Loucy (cell line): ENCODE data around the gene ZNF555.

Source experiments
- H2AFZ ChIP-seq: fragments of 200-600 bp; sonication (generic); 2 replicates; pipeline ENCODE4 v1.6.0; 2016; ENCODE audit warnings: antibody characterized with exemption, mild to moderate bottlenecking, low read length, moderate library complexity
- H3F3A ChIP-seq: fragments of 200-600 bp; 2 replicates; pipeline ENCODE4 v1.6.0; 2016; ENCODE audit warnings: antibody characterized with exemption, low read depth, mild to moderate bottlenecking
- H3K27me3 ChIP-seq: fragments of 200-600 bp; sonication (generic); 2 replicates; pipeline ENCODE4 v1.6.1; 2014; ENCODE audit warnings: low read length, mild to moderate bottlenecking; ENCODE audit not compliant: insufficient read depth, poor library complexity, severe bottlenecking
- H3K36me3 ChIP-seq: fragments of 200-600 bp; sonication (generic); 2 replicates; pipeline ENCODE4 v1.6.1; 2016; ENCODE audit warnings: low read length; ENCODE audit not compliant: insufficient read depth
- H3K4me1 ChIP-seq: fragments of 200-600 bp; sonication (generic); 2 replicates; pipeline ENCODE4 v1.5.1; 2014; ENCODE audit warnings: low read length, mild to moderate bottlenecking; ENCODE audit not compliant: insufficient read depth, poor library complexity, severe bottlenecking
- H3K4me2 ChIP-seq: fragments of 200-600 bp; sonication (generic); 2 replicates; pipeline ENCODE4 v1.6.0; 2014; ENCODE audit warnings: antibody characterized with exemption, low read length, low read depth, mild to moderate bottlenecking; ENCODE audit not compliant: poor library complexity, severe bottlenecking
- H3K4me3 ChIP-seq: fragments of 200-600 bp; sonication (generic); 2 replicates; pipeline ENCODE4 v1.5.1; 2014; ENCODE audit warnings: low read length, mild to moderate bottlenecking, mixed read lengths; ENCODE audit not compliant: poor library complexity, severe bottlenecking
- H3K79me2 ChIP-seq: fragments of 200-600 bp; sonication (generic); 2 replicates; pipeline ENCODE4 v1.6.1; 2014; ENCODE audit warnings: low read length; ENCODE audit not compliant: insufficient read depth
- H3K9ac ChIP-seq: fragments of 200-600 bp; sonication (generic); 2 replicates; pipeline ENCODE4 v1.6.0; 2014; ENCODE audit warnings: mild to moderate bottlenecking, low read depth, low read length, moderate library complexity; ENCODE audit not compliant: poor library complexity, severe bottlenecking
- H3K9me2 ChIP-seq: fragments of 200-600 bp; sonication (generic); replicated peaks from 2 replicates; pipeline ENCODE4 v1.6.1; 2016; ENCODE audit warnings: low read depth, low read length, mixed read lengths
- H3K9me3 ChIP-seq: fragments of 200-600 bp; sonication (generic); 2 replicates; pipeline ENCODE4 v1.6.1; 2014; ENCODE audit warnings: mild to moderate bottlenecking, antibody characterized with exemption, low read length, low read depth; ENCODE audit not compliant: insufficient read depth
- H4K20me1 ChIP-seq: fragments of 200-600 bp; sonication (generic); 2 replicates; pipeline ENCODE4 v1.6.0; 2014; ENCODE audit warnings: antibody characterized with exemption, low read length, mild to moderate bottlenecking; ENCODE audit not compliant: insufficient read depth, poor library complexity, severe bottlenecking
- EZH2phosphoT487 ChIP-seq: fragments of 200-600 bp; IDR thresholded peaks from 2 replicates; pipeline ENCODE4 v1.6.1; 2018; ENCODE audit warnings: antibody characterized with exemption, mild to moderate bottlenecking, moderate library complexity, borderline replicate concordance
- TF ChIP-seq, protein P1 (sequence below): fragments of 200-600 bp; sonication (generic); conservative IDR thresholded peaks from 2 replicates; pipeline ENCODE4 v1.5.1; 2014; ENCODE audit warnings: mild to moderate bottlenecking, antibody characterized with exemption, low read length

Gene ZNF555

GRCh38 chr19:2858864-2859263 is 17.6 kb downstream of the ZNF555 start:
- H3F3A ChIP-seq: no peaks in the 10 kb centered on the region
- TF ChIP-seq, protein P1, sequence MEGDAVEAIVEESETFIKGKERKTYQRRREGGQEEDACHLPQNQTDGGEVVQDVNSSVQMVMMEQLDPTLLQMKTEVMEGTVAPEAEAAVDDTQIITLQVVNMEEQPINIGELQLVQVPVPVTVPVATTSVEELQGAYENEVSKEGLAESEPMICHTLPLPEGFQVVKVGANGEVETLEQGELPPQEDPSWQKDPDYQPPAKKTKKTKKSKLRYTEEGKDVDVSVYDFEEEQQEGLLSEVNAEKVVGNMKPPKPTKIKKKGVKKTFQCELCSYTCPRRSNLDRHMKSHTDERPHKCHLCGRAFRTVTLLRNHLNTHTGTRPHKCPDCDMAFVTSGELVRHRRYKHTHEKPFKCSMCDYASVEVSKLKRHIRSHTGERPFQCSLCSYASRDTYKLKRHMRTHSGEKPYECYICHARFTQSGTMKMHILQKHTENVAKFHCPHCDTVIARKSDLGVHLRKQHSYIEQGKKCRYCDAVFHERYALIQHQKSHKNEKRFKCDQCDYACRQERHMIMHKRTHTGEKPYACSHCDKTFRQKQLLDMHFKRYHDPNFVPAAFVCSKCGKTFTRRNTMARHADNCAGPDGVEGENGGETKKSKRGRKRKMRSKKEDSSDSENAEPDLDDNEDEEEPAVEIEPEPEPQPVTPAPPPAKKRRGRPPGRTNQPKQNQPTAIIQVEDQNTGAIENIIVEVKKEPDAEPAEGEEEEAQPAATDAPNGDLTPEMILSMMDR: no peak
- no peak for TF ChIP-seq EZH2phosphoT487
- H3K9me3 ChIP-seq: peaks cover 6% of the 10 kb centered on the region; the same call in 1 of the 2 replicates
- no peak overlapping the region for H3K4me3 ChIP-seq
- H3K79me2 ChIP-seq: no peaks in the 10 kb centered on the region
- H3K4me2 ChIP-seq: no peak overlapping the region
- H4K20me1 ChIP-seq: no peaks in the 10 kb centered on the region
- H2AFZ ChIP-seq: no peak overlapping the region
- H3K9ac ChIP-seq: no peak overlapping the region
- H3K9me2 ChIP-seq: no peaks in the 10 kb centered on the region
- peaks cover 5% of the 10 kb centered on the region for H3K4me1 ChIP-seq
- H3K36me3 ChIP-seq: peaks cover 1% of the 10 kb centered on the region; the same call in 1 of the 2 replicates
- no peaks in the 10 kb centered on the region for H3K27me3 ChIP-seq

DNA sequence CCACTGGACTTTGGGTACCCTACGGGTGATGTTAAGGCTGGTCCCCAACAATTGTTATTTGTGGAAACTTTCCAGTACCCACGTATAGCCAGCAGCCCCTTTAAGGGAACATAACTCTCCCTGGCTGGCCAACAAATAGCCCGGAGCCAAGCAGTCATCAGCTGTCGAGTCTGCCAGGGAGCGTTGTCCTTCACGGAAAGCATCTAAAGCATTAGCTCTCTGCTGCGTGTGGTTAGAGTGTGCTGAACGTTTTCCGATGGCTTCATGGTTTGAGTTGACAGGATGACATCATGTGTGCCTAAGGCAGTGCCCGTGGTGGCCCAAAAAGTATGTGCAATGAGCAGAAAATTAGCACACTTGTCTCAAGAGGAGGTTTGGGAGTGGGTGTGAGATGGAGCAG is 22.5 kb downstream of the ZNF555 start:
- Histone ChIP-seq H3F3A (no peaks in the 10 kb centered on the region), H2AFZ (no peak overlapping the region), H3K27me3 (no peaks in the 10 kb centered on the region), H3K4me1 (no peaks in the 10 kb centered on the region), H3K4me3 (no peak overlapping the region), H3K9ac (no peak overlapping the region), H3K36me3 (no peaks in the 10 kb centered on the region), H3K9me2 (no peaks in the 10 kb centered on the region), H3K79me2 (no peaks in the 10 kb centered on the region), H3K9me3 (no peaks in the 10 kb centered on the region), H3K4me2 (no peak overlapping the region), H4K20me1 (no peaks in the 10 kb centered on the region)
- TF ChIP-seq, protein P1: no peak
- no peak for TF ChIP-seq EZH2phosphoT487

- H3K36me3 ChIP-seq: no peaks in the 10 kb centered on the region
- no peaks in the 10 kb centered on the region for H3K27me3 ChIP-seq
- H3K9me2 ChIP-seq: no peaks in the 10 kb centered on the region
- no peak for TF ChIP-seq EZH2phosphoT487
- TF ChIP-seq, protein P1: no peak
- H2AFZ ChIP-seq: no peak overlapping the region
- no peaks in the 10 kb centered on the region for H4K20me1 ChIP-seq
- no peak overlapping the region for H3K4me2 ChIP-seq
- no peaks in the 10 kb centered on the region for H3K9me3 ChIP-seq
- no peak overlapping the region for H3K4me3 ChIP-seq
- no peak overlapping the region for H3K9ac ChIP-seq
- H3F3A ChIP-seq: no peaks in the 10 kb centered on the region
- no peaks in the 10 kb centered on the region for H3K79me2 ChIP-seq
- H3K4me1 ChIP-seq: no peaks in the 10 kb centered on the region
These were observed 24.2 kb downstream of the ZNF555 start for GRCh38 chr19:2865334-2866100.
